HG03039 (cell line): ENCODE results near the gene CPED1.
"Not testable (repeated sequence)": the region's sequence is repeated elsewhere in the genome, so short reads cannot be mapped to it uniquely, and the experiment has no call there.

Experiments
- ATAC-seq: cut with Tn5 transposase; IDR thresholded peaks from one replicate; pipeline ENCODE4 v1.9.1; 2021; ENCODE audit warnings: mild to moderate bottlenecking, moderate library complexity; ENCODE audit not compliant: unreplicated experiment

CPED1 gene

GRCh38 chr7:121205777-121206176, 217.3 kb downstream of the CPED1 start:
- no peak for ATAC-seq

DNA sequence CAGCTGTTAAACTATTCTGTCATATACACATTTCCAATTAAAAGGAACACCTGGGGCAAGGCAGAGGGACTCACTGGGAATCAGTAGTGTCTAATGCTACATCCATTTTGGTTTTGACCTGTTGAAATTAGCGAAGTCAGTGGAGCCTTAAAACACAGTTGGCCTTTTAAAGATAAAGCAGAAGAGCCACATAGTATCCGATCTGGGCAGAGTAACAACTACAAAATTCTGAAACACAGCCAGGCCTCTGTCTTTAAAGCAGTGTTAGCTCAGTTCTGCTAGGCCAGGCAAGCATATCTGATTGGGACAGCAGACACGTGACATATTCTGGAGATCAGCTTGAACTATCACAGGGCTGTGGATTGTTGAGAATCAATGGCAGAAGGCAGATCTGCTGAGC, 222.7 kb downstream of the CPED1 start:
- ATAC-seq, result no peak

GRCh38 chr7:121212036-121212435, 223.5 kb downstream of the CPED1 start:
- no peak for ATAC-seq

DNA sequence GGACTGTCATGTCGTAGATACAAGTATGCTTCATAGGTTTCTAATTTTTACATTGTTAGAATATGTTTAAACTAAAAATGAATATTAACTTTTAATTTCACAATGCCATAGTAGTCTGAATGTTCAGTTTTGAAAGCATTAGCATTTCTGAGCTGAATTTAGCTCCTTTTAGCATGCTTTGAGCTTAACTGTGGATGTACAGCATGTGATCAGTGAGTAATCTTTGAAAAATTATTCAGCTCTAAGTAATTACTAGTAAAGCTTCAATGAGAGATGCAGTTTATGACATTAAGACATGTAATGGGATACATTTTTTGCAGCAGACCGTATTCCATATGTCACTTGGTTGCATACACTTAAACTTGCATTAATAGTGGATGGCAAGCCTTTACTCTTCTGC, 226.1 kb downstream of the CPED1 start:
- no peak for ATAC-seq

GRCh38 chr7:121219026-121219425, 230.5 kb downstream of the CPED1 start:
- ATAC-seq, result no peak

- ATAC-seq, result not testable (repeated sequence)
Measured at GRCh38 chr7:121221108-121221507, 232.6 kb downstream of the CPED1 start.

- no peak for ATAC-seq
Measured at GRCh38 chr7:121228779-121229178, 240.3 kb downstream of the CPED1 start.

DNA sequence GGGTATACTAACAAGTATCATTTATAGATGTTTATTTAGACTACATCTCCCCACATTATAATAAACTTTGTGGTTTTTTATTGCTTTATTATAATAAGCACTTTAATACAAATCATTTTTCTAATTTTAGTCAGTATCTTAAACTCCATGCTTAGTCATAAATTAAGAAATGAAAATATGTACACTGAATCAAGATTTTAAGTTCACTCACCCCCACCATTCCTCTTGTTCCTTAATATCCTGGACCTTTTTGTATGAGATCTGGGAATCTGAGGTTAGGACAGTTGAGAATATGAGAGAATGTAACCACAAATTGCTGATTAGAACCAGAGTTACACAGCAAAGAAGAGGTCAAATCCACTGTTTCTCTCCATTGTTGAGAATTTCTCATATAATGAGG, 246.7 kb downstream of the CPED1 start:
- ATAC-seq, result no peak

- no peak for ATAC-seq
Measured at GRCh38 chr7:121237601-121238000, 249.1 kb downstream of the CPED1 start.

GRCh38 chr7:121244120-121244870, 255.8 kb downstream of the CPED1 start:
- ATAC-seq, result no peak

DNA sequence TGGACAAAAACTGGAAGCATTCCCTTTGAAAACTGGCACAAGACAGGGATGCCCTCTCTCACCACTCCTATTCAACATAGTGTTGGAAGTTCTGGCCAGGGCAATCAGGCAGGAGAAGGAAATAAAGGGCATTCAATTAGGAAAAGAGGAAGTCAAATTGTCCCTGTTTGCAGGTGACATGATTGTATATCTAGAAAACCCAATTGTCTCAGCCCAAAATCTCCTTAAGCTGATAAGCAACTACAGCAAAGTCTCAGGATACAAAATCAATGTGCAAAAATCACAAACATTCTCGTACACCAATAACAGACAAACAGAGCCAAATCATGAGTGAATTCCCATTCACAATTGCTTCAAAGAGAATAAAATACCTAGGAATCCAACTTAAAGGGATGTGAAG, 262.9 kb downstream of the CPED1 start:
- not testable (repeated sequence) for ATAC-seq

GRCh38 chr7:121252523-121253235, 264.2 kb downstream of the CPED1 start:
- ATAC-seq, result not testable (repeated sequence)

GRCh38 chr7:121259826-121260225, 271.3 kb downstream of the CPED1 start:
- no peak for ATAC-seq

GRCh38 chr7:121261207-121261884, 272.8 kb downstream of the CPED1 start:
- no peak for ATAC-seq

- no peak for ATAC-seq
Measured at GRCh38 chr7:121262221-121262620, 273.7 kb downstream of the CPED1 start.

DNA sequence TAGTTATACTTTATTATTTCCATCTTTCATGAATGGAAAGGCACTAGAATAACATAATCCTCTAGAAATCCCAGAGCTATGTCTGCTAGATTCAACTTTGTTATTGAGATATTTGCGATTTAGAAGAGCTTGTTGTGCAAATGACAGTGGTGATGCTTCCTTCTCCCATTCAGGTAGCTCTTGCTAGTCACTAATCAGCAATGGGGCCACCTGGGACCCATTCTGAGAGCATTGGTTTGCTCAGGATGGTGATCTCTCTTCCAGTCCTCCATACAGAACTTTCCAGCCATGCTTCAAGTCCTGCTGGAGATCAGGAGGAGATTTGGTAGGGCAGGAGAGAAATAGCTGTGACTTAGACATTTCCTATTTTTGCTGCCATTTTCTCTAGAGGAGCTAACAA, 274.5 kb downstream of the CPED1 start:
- ATAC-seq, result no peak

DNA sequence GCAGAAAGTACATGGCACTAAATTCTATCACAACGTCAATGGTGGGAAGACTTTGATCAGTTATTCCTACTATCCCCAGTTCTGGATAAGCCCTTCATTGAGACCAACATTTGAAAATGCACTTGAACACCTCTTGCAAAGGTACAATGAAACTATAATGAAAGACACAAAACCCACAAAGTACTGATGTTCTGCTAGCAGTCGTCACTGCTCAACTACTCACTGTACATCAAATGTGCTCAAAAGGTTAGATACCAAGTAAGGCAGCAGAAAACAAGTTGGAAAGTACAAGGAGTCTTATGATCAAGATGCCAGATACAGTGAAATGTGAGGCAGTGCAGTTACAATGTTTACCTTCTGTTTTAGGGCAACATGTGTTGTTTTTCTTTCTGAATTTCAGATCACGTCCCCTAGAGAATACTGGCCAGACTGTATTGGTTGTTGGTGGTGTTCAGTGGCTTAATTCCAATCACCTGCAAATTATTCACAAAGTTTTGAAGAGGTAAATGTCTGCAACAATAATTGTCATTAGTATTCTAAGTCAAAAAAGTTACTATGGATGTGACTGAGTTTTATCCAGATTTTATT, 277.9 kb downstream of the CPED1 start:
- no peak for ATAC-seq

- ATAC-seq, result no peak
Measured at GRCh38 chr7:121267612-121268011, 279.1 kb downstream of the CPED1 start.

GRCh38 chr7:121269798-121270197, 281.3 kb downstream of the CPED1 start:
- no peak for ATAC-seq

DNA sequence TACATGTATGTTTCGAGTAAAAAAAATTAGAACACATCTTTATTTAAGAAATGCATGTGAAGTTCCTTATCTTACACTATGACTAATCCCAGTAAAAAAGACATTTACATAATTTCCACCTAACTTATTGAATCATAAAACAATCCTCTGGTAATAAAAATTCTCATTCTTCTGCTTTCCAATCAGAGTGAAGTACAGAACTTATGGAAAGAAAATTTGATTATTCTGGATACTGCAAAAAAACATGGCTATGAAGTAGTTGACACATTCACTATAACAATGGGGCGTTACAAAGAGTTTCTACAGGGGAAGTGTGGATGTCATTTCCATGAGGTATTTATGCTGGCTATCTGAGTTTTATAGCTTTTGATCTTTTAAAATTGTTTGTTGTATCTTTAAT, 282.6 kb downstream of the CPED1 start:
- no peak for ATAC-seq

- ATAC-seq, result no peak
Measured at GRCh38 chr7:121271916-121272315, 283.4 kb downstream of the CPED1 start.
